Neural progenitor cell (in vitro differentiated cells): ENCODE measurements around the gene HS2ST1.

Experiments
- CTCF ChIP-seq: fragments of 200-600 bp; sonication (generic); IDR thresholded peaks from 2 replicates; pipeline ENCODE4 v1.5.1; 2017; ENCODE audit warnings: antibody characterized with exemption, mild to moderate bottlenecking
- EZH2 ChIP-seq: fragments of 200-600 bp; sonication (generic); IDR thresholded peaks from 2 replicates; pipeline ENCODE4 v1.6.1; 2017; ENCODE audit warnings: antibody characterized with exemption, mild to moderate bottlenecking, moderate library complexity
- EZH2phosphoT487 ChIP-seq: fragments of 200-600 bp; sonication (generic); IDR thresholded peaks from 2 replicates; pipeline ENCODE4 v1.6.1; 2017; ENCODE audit warnings: antibody characterized with exemption

GRCh38 chr1:86888327-86888726, 26.1 kb upstream of the HS2ST1 start:
- TF ChIP-seq CTCF (no peak), EZH2 (no peak), EZH2phosphoT487 (no peak)
